GM23338 (cell line): Measurements from ENCODE around the gene COLEC12. TPM values are rescaled to one million over a fixed set of nuclear protein-coding genes. Genes with fewer than 3 reads are reported as not detected.

Source experiments
- ATAC-seq: fragments of 200-7000 bp; cut with Tn5 transposase; 3 replicates; pipeline ENCODE4 v1.9.1; 2020
- DNase-seq: peaks from one replicate; pipeline ENCODE4 v3.0.0-alpha.2; 2015; ENCODE audit warnings: low spot score
- H2AFZ ChIP-seq: fragments of 200-600 bp; sonication (generic); 2 replicates; pipeline ENCODE4 v1.8.0; 2016; ENCODE audit warnings: antibody characterized with exemption, mild to moderate bottlenecking, moderate library complexity
- H3F3A ChIP-seq: fragments of 200-600 bp; sonication (generic); replicated peaks from 2 replicates; pipeline ENCODE4 v1.8.0; 2017; ENCODE audit warnings: antibody characterized with exemption, mixed run types, low read depth
- H3K27ac ChIP-seq: fragments of 200-600 bp; sonication (generic); 2 replicates; pipeline ENCODE4 v1.6.1; 2016; ENCODE audit warnings: low read depth
- H3K27me3 ChIP-seq: fragments of 200-600 bp; sonication (generic); 2 replicates; pipeline ENCODE4 v1.8.0; 2016; ENCODE audit warnings: mild to moderate bottlenecking, mixed run types, moderate library complexity; ENCODE audit not compliant: insufficient read depth
- H3K36me3 ChIP-seq: fragments of 200-600 bp; sonication (generic); 2 replicates; pipeline ENCODE4 v1.8.0; 2016; ENCODE audit warnings: mild to moderate bottlenecking; ENCODE audit not compliant: insufficient read depth
- H3K4me1 ChIP-seq: fragments of 200-600 bp; sonication (generic); 2 replicates; pipeline ENCODE4 v1.8.0; 2016; ENCODE audit warnings: mild to moderate bottlenecking, moderate library complexity; ENCODE audit not compliant: insufficient read depth
- H3K4me2 ChIP-seq: fragments of 200-600 bp; sonication (generic); 2 replicates; pipeline ENCODE4 v1.7.1; 2017; ENCODE audit warnings: mixed run types
- H3K4me3 ChIP-seq: fragments of 200-600 bp; sonication (generic); 2 replicates; pipeline ENCODE4 v1.6.1; 2016; ENCODE audit warnings: mixed run types
- H3K79me2 ChIP-seq: fragments of 200-600 bp; sonication (generic); replicated peaks from 2 replicates; pipeline ENCODE4 v1.8.0; 2017; ENCODE audit warnings: mild to moderate bottlenecking; ENCODE audit not compliant: insufficient read depth
- H3K9me2 ChIP-seq: fragments of 200-600 bp; sonication (generic); 2 replicates; pipeline ENCODE4 v1.8.0; 2017; ENCODE audit not compliant: insufficient read depth
- H4K20me1 ChIP-seq: fragments of 200-600 bp; sonication (generic); replicated peaks from 2 replicates; pipeline ENCODE4 v1.8.0; 2017; ENCODE audit warnings: mild to moderate bottlenecking; ENCODE audit not compliant: insufficient read depth
- H3K27ac Mint-ChIP-seq: 2 replicates; pipeline ENCODE4 v1.8.0; 2020; ENCODE audit warnings: inconsistent platforms, mild to moderate bottlenecking, moderate library complexity, mixed read lengths
- H3K27me3 Mint-ChIP-seq: 3 replicates; pipeline ENCODE4 v1.8.0; 2022; ENCODE audit warnings: low read depth, mild to moderate bottlenecking, moderate library complexity, mixed read lengths, inconsistent platforms; ENCODE audit not compliant: insufficient read depth, poor library complexity
- H3K36me3 Mint-ChIP-seq: 3 replicates; pipeline ENCODE4 v1.8.0; 2021; ENCODE audit warnings: low read depth, mild to moderate bottlenecking, inconsistent platforms, moderate library complexity, mixed read lengths
- H3K4me1 Mint-ChIP-seq: 3 replicates; pipeline ENCODE4 v1.8.0; 2020; ENCODE audit warnings: mild to moderate bottlenecking, inconsistent platforms, mixed read lengths
- H3K4me3 Mint-ChIP-seq: 3 replicates; pipeline ENCODE4 v1.8.0; 2021; ENCODE audit warnings: moderate library complexity, mild to moderate bottlenecking, inconsistent platforms, mixed read lengths
- H3K9me3 Mint-ChIP-seq: 3 replicates; pipeline ENCODE4 v1.8.0; 2020; ENCODE audit warnings: moderate library complexity, mild to moderate bottlenecking, inconsistent platforms, mixed read lengths
- CREB1 ChIP-seq: fragments of 250-450 bp; sonication (Bioruptor Pico); IDR thresholded peaks from 2 replicates; pipeline ENCODE4 v1.5.0; 2020; ENCODE audit warnings: low read depth, mild to moderate bottlenecking, moderate library complexity
- EZH2 ChIP-seq: fragments of 200-600 bp; sonication (generic); IDR thresholded peaks from one replicate; pipeline ENCODE4 v1.8.0; 2017; ENCODE audit warnings: antibody characterized with exemption, mild to moderate bottlenecking, low read depth; ENCODE audit not compliant: unreplicated experiment
- EZH2phosphoT487 ChIP-seq: fragments of 200-600 bp; sonication (generic); IDR thresholded peaks from one replicate; pipeline ENCODE4 v1.8.1; 2018; ENCODE audit warnings: antibody characterized with exemption; ENCODE audit not compliant: unreplicated experiment
- NANOG ChIP-seq: IDR thresholded peaks from 2 replicates; pipeline ENCODE4 v1.6.1; 2016; ENCODE audit warnings: antibody characterized with exemption, borderline replicate concordance
- POLR2AphosphoS5 ChIP-seq: IDR thresholded peaks from 2 replicates; pipeline ENCODE4 v1.6.1; 2016; ENCODE audit warnings: antibody characterized with exemption, low read depth
- STAT1 ChIP-seq: IDR thresholded peaks from one replicate; pipeline ENCODE4 v1.6.1; 2016; ENCODE audit warnings: antibody characterized with exemption; ENCODE audit not compliant: unreplicated experiment
- ZNF114 ChIP-seq: fragments of 250-450 bp; sonication (Bioruptor Pico); IDR thresholded peaks from 2 replicates; pipeline ENCODE4 v1.5.0; 2020; ENCODE audit warnings: mild to moderate bottlenecking, moderate library complexity
- ZNF331 ChIP-seq: fragments of 250-450 bp; sonication (Bioruptor Pico); IDR thresholded peaks from 2 replicates; pipeline ENCODE4 v1.5.0; 2020; ENCODE audit warnings: low read depth, mild to moderate bottlenecking, moderate library complexity
- polyA plus RNA-seq: library from polyadenylated mRNA; unstranded; fragments of >200 nt; fragmentation: Nextera tagmentation; extraction: Ambion mirVana; gene quantifications from 2 replicates; pipeline ENCODE4 v1.2.1, GENCODE V29; 2016
- total RNA-seq: library from RNA; depleted of rRNA; stranded (reverse); fragments of >200 nt; shearing (Covaris generic); gene quantifications from 2 replicates; pipeline ENCODE4 v1.2.3, GENCODE V29; 2014
- TF ChIP-seq, protein P1 (sequence below), 2 experiments: fragments of 200-600 bp in 1 of 2; sonication (generic) in 1 of 2; conservative IDR thresholded peaks; 2 replicates each; pipeline versions ENCODE4 v1.5.1 to v1.6.1; 2016 to 2017; ENCODE audit warnings: antibody characterized with exemption in 2 of 2, low read depth in 2 of 2, mild to moderate bottlenecking in 2 of 2, moderate library complexity in 1 of 2
- TF ChIP-seq, protein P2 (sequence below): fragments of 250-450 bp; sonication (Bioruptor Pico); IDR thresholded peaks from 2 replicates; pipeline ENCODE4 v1.5.0; 2020; ENCODE audit warnings: mild to moderate bottlenecking, moderate library complexity
- TF ChIP-seq, protein P3 (sequence below): IDR thresholded peaks from one replicate; pipeline ENCODE4 v1.6.1; 2018; ENCODE audit warnings: antibody characterized with exemption; ENCODE audit not compliant: unreplicated experiment

The COLEC12 gene
- total and polyA plus RNA-seq, 2 experiments from 2014 or later, result 1.1 to 3.2 TPM

DNA sequence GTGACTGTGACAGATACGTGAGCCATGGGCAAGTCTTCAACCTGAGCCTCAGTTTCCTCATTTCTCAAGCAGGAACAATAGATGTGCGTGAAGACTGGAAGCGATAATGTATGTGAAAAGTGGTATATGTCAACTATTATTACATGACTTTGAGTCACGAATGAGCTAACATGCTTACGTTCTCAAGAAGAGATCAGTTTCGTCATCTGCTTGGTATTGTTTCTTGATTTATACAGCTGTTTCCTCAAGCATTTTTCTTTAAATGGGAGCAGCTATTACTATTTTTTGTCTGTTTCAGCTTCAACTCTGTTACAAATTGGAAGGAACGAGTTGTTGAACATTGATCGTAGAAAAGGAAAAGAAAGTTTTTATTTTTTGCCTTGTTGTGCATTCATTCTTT lies 184.1 kb downstream of the COLEC12 start (continued):
- TF ChIP-seq EZH2phosphoT487 (no peak), POLR2AphosphoS5 (no peak), CREB1 (CRISPR knock-in tag) (no peak), ZNF331 (CRISPR knock-in tag) (no peak), NANOG (no peak)
- TF ChIP-seq, protein P1, sequence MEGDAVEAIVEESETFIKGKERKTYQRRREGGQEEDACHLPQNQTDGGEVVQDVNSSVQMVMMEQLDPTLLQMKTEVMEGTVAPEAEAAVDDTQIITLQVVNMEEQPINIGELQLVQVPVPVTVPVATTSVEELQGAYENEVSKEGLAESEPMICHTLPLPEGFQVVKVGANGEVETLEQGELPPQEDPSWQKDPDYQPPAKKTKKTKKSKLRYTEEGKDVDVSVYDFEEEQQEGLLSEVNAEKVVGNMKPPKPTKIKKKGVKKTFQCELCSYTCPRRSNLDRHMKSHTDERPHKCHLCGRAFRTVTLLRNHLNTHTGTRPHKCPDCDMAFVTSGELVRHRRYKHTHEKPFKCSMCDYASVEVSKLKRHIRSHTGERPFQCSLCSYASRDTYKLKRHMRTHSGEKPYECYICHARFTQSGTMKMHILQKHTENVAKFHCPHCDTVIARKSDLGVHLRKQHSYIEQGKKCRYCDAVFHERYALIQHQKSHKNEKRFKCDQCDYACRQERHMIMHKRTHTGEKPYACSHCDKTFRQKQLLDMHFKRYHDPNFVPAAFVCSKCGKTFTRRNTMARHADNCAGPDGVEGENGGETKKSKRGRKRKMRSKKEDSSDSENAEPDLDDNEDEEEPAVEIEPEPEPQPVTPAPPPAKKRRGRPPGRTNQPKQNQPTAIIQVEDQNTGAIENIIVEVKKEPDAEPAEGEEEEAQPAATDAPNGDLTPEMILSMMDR (conservative IDR thresholded peaks at IDR 0.05; ENCODE audit: low read depth in 2 of 2), result no peak

DNA sequence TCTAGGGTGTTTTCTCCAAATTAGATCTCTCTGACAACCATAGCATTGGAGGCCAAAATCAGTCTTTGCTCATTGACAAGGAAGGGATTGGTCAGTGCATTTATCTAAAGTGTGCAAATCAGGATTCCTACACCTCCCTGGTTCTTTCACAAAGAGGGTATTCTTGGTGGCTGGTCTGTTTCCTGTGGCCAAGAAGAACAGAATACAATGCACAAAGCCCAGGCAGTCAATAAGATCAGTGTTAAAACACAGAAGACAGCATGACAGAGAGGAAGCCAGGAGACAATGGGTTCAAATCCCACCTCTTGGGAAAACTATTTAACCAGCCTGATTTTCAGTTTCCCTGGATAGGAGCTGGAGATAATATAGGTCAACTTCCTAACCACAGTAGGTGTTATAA lies 186.6 kb downstream of the COLEC12 start:
- DNase-seq (no peak), ATAC-seq (no peak)
- Histone ChIP-seq H3K79me2 (no peaks in the 10 kb centered on the region), H2AFZ (no peak overlapping the region), H3K4me1 (no peaks in the 10 kb centered on the region; the same call in 1 of the 2 replicates), H3K9me2 (no peaks in the 10 kb centered on the region), H3K27me3 (no peaks in the 10 kb centered on the region), H3K36me3 (no peaks in the 10 kb centered on the region), H3K4me3 (no peak overlapping the region), H3F3A (no peaks in the 10 kb centered on the region), H4K20me1 (no peaks in the 10 kb centered on the region), H3K4me2 (no peak overlapping the region), H3K27ac (no peak overlapping the region)
- no peak overlapping the region for H3K27ac Mint-ChIP-seq
- no peaks in the 10 kb centered on the region for H3K9me3 Mint-ChIP-seq
- H3K4me1 Mint-ChIP-seq, result peaks cover 5% of the 10 kb centered on the region
- H3K4me3 Mint-ChIP-seq, result no peak overlapping the region
- H3K27me3 Mint-ChIP-seq, result peaks cover 10% of the 10 kb centered on the region
- no peaks in the 10 kb centered on the region for H3K36me3 Mint-ChIP-seq
- TF ChIP-seq ZNF331 (CRISPR knock-in tag) (no peak), STAT1 (no peak), CREB1 (CRISPR knock-in tag) (no peak), NANOG (no peak), EZH2 (no peak), ZNF114 (CRISPR knock-in tag) (no peak), EZH2phosphoT487 (no peak), POLR2AphosphoS5 (no peak)
- TF ChIP-seq, protein P2, sequence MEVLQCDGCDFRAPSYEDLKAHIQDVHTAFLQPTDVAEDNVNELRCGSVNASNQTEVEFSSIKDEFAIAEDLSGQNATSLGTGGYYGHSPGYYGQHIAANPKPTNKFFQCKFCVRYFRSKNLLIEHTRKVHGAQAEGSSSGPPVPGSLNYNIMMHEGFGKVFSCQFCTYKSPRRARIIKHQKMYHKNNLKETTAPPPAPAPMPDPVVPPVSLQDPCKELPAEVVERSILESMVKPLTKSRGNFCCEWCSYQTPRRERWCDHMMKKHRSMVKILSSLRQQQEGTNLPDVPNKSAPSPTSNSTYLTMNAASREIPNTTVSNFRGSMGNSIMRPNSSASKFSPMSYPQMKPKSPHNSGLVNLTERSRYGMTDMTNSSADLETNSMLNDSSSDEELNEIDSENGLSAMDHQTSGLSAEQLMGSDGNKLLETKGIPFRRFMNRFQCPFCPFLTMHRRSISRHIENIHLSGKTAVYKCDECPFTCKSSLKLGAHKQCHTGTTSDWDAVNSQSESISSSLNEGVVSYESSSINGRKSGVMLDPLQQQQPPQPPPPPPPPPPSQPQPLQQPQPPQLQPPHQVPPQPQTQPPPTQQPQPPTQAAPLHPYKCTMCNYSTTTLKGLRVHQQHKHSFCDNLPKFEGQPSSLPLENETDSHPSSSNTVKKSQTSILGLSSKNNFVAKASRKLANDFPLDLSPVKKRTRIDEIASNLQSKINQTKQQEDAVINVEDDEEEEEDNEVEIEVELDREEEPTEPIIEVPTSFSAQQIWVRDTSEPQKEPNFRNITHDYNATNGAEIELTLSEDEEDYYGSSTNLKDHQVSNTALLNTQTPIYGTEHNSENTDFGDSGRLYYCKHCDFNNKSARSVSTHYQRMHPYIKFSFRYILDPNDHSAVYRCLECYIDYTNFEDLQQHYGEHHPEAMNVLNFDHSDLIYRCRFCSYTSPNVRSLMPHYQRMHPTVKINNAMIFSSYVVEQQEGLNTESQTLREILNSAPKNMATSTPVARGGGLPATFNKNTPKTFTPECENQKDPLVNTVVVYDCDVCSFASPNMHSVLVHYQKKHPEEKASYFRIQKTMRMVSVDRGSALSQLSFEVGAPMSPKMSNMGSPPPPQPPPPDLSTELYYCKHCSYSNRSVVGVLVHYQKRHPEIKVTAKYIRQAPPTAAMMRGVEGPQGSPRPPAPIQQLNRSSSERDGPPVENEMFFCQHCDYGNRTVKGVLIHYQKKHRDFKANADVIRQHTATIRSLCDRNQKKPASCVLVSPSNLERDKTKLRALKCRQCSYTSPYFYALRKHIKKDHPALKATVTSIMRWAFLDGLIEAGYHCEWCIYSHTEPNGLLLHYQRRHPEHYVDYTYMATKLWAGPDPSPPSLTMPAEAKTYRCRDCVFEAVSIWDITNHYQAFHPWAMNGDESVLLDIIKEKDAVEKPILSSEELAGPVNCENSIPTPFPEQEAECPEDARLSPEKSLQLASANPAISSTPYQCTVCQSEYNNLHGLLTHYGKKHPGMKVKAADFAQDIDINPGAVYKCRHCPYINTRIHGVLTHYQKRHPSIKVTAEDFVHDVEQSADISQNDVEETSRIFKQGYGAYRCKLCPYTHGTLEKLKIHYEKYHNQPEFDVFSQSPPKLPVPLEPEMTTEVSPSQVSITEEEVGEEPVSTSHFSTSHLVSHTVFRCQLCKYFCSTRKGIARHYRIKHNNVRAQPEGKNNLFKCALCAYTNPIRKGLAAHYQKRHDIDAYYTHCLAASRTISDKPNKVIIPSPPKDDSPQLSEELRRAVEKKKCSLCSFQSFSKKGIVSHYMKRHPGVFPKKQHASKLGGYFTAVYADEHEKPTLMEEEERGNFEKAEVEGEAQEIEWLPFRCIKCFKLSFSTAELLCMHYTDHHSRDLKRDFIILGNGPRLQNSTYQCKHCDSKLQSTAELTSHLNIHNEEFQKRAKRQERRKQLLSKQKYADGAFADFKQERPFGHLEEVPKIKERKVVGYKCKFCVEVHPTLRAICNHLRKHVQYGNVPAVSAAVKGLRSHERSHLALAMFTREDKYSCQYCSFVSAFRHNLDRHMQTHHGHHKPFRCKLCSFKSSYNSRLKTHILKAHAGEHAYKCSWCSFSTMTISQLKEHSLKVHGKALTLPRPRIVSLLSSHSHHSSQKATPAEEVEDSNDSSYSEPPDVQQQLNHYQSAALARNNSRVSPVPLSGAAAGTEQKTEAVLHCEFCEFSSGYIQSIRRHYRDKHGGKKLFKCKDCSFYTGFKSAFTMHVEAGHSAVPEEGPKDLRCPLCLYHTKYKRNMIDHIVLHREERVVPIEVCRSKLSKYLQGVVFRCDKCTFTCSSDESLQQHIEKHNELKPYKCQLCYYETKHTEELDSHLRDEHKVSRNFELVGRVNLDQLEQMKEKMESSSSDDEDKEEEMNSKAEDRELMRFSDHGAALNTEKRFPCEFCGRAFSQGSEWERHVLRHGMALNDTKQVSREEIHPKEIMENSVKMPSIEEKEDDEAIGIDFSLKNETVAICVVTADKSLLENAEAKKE (CRISPR knock-in tag), result no peak
- TF ChIP-seq, protein P3, sequence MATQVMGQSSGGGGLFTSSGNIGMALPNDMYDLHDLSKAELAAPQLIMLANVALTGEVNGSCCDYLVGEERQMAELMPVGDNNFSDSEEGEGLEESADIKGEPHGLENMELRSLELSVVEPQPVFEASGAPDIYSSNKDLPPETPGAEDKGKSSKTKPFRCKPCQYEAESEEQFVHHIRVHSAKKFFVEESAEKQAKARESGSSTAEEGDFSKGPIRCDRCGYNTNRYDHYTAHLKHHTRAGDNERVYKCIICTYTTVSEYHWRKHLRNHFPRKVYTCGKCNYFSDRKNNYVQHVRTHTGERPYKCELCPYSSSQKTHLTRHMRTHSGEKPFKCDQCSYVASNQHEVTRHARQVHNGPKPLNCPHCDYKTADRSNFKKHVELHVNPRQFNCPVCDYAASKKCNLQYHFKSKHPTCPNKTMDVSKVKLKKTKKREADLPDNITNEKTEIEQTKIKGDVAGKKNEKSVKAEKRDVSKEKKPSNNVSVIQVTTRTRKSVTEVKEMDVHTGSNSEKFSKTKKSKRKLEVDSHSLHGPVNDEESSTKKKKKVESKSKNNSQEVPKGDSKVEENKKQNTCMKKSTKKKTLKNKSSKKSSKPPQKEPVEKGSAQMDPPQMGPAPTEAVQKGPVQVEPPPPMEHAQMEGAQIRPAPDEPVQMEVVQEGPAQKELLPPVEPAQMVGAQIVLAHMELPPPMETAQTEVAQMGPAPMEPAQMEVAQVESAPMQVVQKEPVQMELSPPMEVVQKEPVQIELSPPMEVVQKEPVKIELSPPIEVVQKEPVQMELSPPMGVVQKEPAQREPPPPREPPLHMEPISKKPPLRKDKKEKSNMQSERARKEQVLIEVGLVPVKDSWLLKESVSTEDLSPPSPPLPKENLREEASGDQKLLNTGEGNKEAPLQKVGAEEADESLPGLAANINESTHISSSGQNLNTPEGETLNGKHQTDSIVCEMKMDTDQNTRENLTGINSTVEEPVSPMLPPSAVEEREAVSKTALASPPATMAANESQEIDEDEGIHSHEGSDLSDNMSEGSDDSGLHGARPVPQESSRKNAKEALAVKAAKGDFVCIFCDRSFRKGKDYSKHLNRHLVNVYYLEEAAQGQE, result no peak
- TF ChIP-seq, protein P1 (conservative IDR thresholded peaks at IDR 0.05; ENCODE audit: low read depth in 2 of 2), result no peak
